DND-41 (cell line): ENCODE measurements around the gene ARID3C.

ENCODE experiments used
- ATAC-seq: fragments of 200-7000 bp; cut with Tn5 transposase; 3 replicates; pipeline ENCODE4 v1.9.1; 2021; ENCODE audit warnings: low read depth; ENCODE audit not compliant: insufficient read depth
- DNase-seq: peaks from one replicate; pipeline ENCODE4 v3.0.0-alpha.2; 2020
- H2AFZ ChIP-seq: 2 replicates; pipeline ENCODE4 v1.6.0; 2012; ENCODE audit warnings: low read depth, low read length
- H3K27ac ChIP-seq: 2 replicates; pipeline ENCODE4 v1.5.1; 2012; ENCODE audit warnings: low read length, inconsistent platforms
- H3K27me3 ChIP-seq: fragments of 200-600 bp; sonication (generic); 2 replicates; pipeline ENCODE4 v1.6.0; 2012; ENCODE audit warnings: low read length, mild to moderate bottlenecking, inconsistent platforms; ENCODE audit not compliant: insufficient read depth, poor library complexity
- H3K36me3 ChIP-seq: 2 replicates; pipeline ENCODE4 v1.5.1; 2012; ENCODE audit warnings: low read length, inconsistent platforms; ENCODE audit not compliant: insufficient read depth
- H3K4me1 ChIP-seq: 2 replicates; pipeline ENCODE4 v1.5.1; 2012; ENCODE audit warnings: mild to moderate bottlenecking, low read length; ENCODE audit not compliant: insufficient read depth
- H3K4me2 ChIP-seq: 2 replicates; pipeline ENCODE4 v1.6.0; 2012; ENCODE audit warnings: mild to moderate bottlenecking, moderate library complexity, low read length, inconsistent platforms; ENCODE audit not compliant: insufficient read depth
- H3K4me3 ChIP-seq, 2 experiments: fragments of 200-600 bp in 1 of 2; shearing (Covaris generic) in 1 of 2; 2 replicates each; pipeline ENCODE4 v1.5.1; 2012 to 2016; ENCODE audit warnings: inconsistent platforms in 2 of 2, low read length in 2 of 2, mild to moderate bottlenecking in 2 of 2, low read depth in 1 of 2, moderate library complexity in 1 of 2
- H3K79me2 ChIP-seq: 2 replicates; pipeline ENCODE4 v1.6.0; 2012; ENCODE audit warnings: low read length, inconsistent platforms; ENCODE audit not compliant: insufficient read depth
- H3K9ac ChIP-seq: 2 replicates; pipeline ENCODE4 v1.6.0; 2012; ENCODE audit warnings: low read depth, mild to moderate bottlenecking, inconsistent platforms, low read length, moderate library complexity
- H3K9me3 ChIP-seq: 2 replicates; pipeline ENCODE4 v1.5.1; 2012; ENCODE audit warnings: low read length, moderate library complexity, mild to moderate bottlenecking, inconsistent platforms; ENCODE audit not compliant: insufficient read depth, severe bottlenecking
- H4K20me1 ChIP-seq: 2 replicates; pipeline ENCODE4 v1.6.0; 2012; ENCODE audit warnings: low read length; ENCODE audit not compliant: insufficient read depth
- CTCF ChIP-seq: IDR thresholded peaks from 2 replicates; pipeline ENCODE4 v1.5.1; 2012; ENCODE audit warnings: borderline replicate concordance, low read length, moderate library complexity, mild to moderate bottlenecking; ENCODE audit not compliant: poor library complexity, severe bottlenecking; ENCODE audit errors: extremely low read depth
- EZH2 ChIP-seq: IDR thresholded peaks from 3 replicates; pipeline ENCODE4 v1.6.1; 2012; ENCODE audit warnings: borderline replicate concordance, low read depth, mild to moderate bottlenecking, moderate library complexity, low read length, inconsistent platforms; ENCODE audit not compliant: severe bottlenecking

ARID3C gene

DNA sequence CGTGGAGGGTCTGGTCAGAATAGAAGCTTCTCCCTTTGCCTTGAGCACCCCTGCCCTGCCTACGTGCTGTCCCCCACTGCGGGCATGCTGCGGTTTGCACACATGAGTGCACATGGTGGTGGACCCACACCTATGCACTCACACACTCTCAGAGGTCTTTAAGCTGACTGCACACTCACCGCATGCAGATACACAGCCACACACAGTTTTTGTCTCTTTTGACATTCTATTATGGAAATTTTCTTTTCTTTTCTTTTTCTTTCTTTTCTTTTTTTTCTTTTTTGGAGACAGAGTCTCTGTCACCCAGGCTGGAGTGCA is 584 bp upstream of the ARID3C start:
- Histone ChIP-seq H3K27me3 (peaks cover 25% of the 10 kb centered on the region), H3K9me3 (no peaks in the 10 kb centered on the region), H3K36me3 (no peaks in the 10 kb centered on the region), H3K4me1 (no peaks in the 10 kb centered on the region), H3K4me2 (no peak overlapping the region), H3K27ac (no peak overlapping the region), H4K20me1 (peaks cover 3% of the 10 kb centered on the region; the same call in 1 of the 2 replicates), H2AFZ (no peak overlapping the region), H3K9ac (no peak overlapping the region), H3K79me2 (no peaks in the 10 kb centered on the region), H3K4me3 (no peak overlapping the region)
- TF ChIP-seq CTCF (no peak), EZH2 (no peak)
- DNase-seq, result no peak
- ATAC-seq, result no peak

- no peak for DNase-seq
- Histone ChIP-seq H3K4me2 (no peak overlapping the region), H3K9me3 (no peaks in the 10 kb centered on the region), H3K27ac (no peak overlapping the region), H3K4me3 (no peak overlapping the region), H3K9ac (no peak overlapping the region), H3K27me3 (peaks cover 25% of the 10 kb centered on the region), H3K79me2 (no peaks in the 10 kb centered on the region), H3K36me3 (no peaks in the 10 kb centered on the region), H3K4me1 (no peaks in the 10 kb centered on the region), H2AFZ (no peak overlapping the region), H4K20me1 (no peaks in the 10 kb centered on the region)
- TF ChIP-seq EZH2, result no peak
- no peak for TF ChIP-seq CTCF
- ATAC-seq, result no peak
Measured at GRCh38 chr9:34627716-34628655, 880 bp downstream of the ARID3C start.

GRCh38 chr9:34625186-34625486 is 3.7 kb downstream of the ARID3C start:
- Histone ChIP-seq H3K27ac (no peak overlapping the region), H3K4me3 (no peak overlapping the region), H3K9me3 (peaks cover 4% of the 10 kb centered on the region), H2AFZ (no peak overlapping the region), H3K9ac (no peak overlapping the region), H3K27me3 (peaks cover 22% of the 10 kb centered on the region), H3K4me1 (peaks cover 7% of the 10 kb centered on the region), H3K36me3 (no peaks in the 10 kb centered on the region), H4K20me1 (no peaks in the 10 kb centered on the region), H3K79me2 (peaks cover 1% of the 10 kb centered on the region), H3K4me2 (no peak overlapping the region)
- DNase-seq (no peak), ATAC-seq (no peak)
- TF ChIP-seq CTCF (no peak), EZH2 (no peak)
